GM18951 (cell line): Measurements from ENCODE around the gene SPOCK1.

Source experiments
- POLR2A ChIP-seq: IDR thresholded peaks from 4 replicates; pipeline ENCODE4 v1.6.1; 2011; ENCODE audit warnings: mild to moderate bottlenecking; ENCODE audit not compliant: insufficient read length, insufficient read depth; ENCODE audit errors: extremely low read depth
- in situ Hi-C: fragments of 300-500 bp; cut with MboI; formaldehyde crosslinking; loops from one replicate; pipeline ENCODE4 v1.12.0; 2022; ENCODE audit warnings: low sequenced_read_pairs, mixed read lengths, inconsistent platforms; ENCODE audit not compliant: unreplicated experiment

SPOCK1 gene

DNA sequence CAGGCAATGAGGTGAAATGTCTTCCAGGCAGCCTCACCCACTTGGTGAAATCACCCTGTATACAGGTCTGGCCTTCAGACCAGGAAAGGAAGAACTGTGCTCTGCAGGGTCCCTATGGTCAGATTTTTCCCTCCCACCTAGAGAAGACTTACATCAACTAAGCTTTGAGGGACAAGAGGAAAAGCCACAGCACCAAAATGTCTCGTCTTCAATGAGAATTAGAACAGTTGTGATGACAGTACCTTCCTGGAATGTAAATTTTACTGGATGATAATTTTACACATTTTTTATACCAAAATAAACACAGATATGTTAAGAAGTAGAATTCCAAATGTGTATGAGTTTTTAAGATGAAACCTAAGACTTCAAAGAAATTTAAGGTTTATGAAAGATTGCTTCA, 283.9 kb downstream of the SPOCK1 start:
- TF ChIP-seq POLR2A: no peak
- in situ Hi-C loops: no loop called here

DNA sequence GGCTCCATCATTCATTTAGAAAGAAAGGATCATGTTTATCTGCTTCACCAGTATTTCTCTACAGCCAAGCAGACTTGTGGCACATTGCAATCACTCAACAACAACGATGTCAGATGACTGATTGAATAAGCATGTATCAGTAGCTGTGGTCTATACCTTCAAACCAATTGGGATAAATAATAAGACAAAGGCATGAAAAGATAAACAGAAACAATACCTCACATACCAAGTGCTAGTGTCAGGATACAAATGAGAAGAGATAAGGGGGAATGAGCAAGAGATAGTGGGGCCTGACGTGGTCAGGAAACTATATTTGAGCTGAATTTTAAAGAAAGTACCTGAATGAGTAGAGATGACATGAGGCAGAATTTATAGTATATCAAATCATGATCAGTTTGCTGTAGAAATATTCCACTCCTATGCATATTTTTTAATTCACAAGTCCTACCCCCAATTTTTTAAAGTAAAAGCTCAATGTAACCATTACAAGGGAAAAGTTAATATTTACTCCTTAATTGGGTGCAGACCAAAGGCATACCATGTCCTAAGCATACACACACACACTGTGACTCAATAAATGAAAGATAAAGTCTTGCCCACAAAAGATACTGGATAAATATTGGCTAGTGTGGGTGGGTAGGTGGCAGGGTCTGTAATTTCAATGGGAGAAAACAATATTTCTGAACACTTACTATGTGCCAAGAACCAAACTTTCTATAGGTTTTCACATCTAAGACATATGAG, 284.5 kb downstream of the SPOCK1 start:
- no peak for TF ChIP-seq POLR2A
- in situ Hi-C loops: no loop called here

DNA sequence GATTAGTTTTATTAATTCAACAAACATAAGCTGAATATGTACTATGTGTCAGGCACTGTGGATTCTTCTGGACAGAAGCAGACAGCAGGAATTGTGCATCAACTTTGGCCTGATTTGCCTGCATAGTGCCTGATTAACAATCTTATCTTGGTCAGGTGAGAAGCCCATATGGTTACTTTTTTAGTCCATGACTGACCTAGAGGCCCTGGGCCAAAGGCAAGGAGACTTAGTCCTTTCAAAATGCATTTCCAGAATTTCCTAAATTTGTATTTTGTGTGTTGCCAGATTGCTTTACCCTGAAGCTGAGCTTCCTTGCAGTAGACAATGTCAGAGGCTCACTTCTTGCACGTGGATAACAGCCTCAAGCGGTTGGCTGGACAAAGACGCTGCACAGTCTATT, 286.7 kb downstream of the SPOCK1 start:
- TF ChIP-seq POLR2A: no peak
- in situ Hi-C loops: no loop called here

DNA sequence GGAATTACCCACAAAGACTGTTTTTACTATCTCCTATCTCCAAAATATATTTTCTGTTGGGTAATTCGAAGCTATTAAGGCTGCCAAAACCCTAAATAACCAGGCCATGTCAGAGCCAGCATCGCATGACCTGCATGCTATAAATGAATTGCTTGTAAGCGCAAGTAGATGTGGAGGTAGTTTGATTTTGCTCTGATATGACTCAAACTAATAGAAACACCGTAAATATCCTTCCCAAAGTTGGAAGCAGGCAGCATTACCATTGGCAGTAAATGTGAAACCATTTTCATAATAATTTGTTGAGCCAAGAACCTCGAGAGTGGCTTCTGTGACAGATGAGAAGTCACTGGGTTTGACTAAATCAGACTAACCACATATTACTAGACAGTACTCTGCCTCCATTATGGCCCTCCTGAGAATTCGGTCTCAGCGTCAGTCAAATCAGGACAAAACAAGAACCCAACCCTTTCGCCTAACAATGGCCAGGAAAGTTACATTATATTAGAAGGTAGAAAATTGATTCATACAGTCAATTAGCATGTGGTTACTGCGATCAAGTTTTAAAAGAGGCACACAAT, 289.8 kb downstream of the SPOCK1 start:
- in situ Hi-C loops: no loop called here
- TF ChIP-seq POLR2A: no peak

DNA sequence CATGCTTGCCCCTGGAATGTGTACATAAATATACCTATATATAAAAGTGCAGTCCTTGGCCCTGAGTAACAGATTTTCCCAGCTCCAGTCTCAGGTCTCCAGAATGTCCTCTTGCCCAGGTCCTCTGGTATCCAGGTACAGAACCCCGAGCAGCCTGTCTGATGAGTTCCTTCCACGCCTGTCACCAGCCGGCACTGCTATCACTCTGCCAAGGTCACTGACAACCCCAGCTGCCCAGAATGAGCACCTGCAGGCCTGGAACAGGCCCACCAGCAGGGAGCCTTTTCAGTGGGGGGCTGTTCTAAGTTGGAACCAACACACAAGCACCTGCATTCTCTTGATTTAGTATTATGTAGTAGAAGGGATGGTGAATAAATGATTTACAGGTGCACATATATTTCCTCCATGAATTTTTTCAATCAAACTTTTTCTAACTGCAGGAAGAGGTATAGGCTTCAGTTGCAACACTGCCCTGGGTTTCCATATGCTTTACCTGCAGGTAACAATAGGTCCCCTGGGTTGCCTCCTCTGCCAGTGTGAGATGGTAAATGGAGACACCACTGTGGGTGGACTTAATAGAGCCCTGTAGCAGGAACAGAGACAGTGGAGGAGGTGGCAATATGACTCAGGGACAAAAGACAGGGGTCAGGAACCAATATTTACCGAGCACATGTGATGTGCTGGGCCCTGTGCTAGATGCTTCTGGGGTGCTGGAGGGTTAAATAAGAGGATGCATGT, 291.9 kb downstream of the SPOCK1 start:
- no peak for TF ChIP-seq POLR2A
- in situ Hi-C loops: no loop called here

DNA sequence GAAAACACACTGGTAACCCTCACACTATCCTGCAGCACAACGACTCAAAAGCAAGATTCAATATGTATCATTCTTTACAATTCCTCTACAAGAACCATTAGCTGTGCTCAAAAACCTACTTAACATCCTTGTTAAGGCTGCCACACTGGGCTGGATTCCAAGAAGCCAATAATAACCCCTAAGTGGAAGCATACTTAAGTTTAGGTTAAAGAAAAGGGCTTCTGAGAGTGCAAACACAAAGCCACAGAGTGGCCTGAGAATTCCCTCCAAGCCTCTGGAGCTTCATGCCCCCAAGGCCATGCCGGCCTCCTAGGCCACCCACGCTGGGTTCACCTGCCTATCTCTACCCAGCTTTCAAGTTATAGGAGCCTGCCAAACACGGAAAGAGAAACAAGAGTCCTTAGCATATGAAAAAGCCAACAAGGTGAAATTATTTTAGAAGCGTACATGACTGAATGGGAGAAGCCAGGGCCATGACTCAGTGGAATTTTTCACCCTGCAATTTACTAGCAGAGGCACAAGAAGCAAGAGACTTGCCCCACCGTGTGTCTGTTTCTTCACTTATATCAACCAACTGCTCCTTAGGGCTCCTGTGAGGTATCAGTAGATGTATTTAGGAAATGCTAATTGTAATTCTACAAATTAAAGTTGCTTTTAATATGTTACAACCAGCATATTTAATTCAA, 293.0 kb downstream of the SPOCK1 start:
- in situ Hi-C loops: no loop called here

DNA sequence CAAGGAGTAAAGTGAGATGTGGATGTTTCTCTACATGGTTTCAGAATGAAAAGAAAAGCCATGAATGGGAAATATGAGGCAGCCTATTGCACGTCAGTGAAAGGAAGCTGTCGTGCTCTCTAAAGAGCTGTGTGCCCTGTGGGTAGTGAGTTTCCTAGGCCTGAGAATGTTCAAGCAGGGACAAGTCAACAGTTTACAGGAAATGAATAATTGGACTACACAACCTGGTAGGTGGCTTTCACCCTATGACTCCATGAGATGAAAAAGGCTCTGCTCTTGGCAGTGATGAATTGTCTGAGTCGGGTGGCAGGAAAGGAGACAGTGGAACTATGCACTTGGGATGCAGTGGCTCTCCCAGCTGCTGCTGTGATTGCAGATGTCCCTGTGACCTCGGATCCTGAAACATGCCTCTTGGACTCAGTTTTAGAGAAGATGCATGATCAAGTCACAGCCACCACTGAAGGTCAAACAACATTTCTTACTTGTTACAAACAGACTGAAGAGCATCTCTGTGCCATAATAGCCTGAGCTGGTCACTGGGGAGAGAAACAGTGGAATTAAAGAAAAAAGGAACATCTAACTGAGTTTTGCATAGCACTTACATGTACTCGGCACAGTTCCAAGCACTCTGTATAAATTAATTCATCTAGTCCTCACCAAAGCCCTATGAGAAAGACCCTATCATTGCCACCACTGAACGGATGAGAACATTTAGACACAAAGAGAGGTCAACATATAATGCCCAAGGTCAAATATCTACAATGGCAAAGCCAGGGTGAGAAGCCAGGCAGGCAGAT, 293.7 kb downstream of the SPOCK1 start:
- TF ChIP-seq POLR2A: no peak
- in situ Hi-C loops: no loop called here

More for the DNA sequence above, 293.0 kb downstream of the SPOCK1 start:
- no peak for TF ChIP-seq POLR2A

DNA sequence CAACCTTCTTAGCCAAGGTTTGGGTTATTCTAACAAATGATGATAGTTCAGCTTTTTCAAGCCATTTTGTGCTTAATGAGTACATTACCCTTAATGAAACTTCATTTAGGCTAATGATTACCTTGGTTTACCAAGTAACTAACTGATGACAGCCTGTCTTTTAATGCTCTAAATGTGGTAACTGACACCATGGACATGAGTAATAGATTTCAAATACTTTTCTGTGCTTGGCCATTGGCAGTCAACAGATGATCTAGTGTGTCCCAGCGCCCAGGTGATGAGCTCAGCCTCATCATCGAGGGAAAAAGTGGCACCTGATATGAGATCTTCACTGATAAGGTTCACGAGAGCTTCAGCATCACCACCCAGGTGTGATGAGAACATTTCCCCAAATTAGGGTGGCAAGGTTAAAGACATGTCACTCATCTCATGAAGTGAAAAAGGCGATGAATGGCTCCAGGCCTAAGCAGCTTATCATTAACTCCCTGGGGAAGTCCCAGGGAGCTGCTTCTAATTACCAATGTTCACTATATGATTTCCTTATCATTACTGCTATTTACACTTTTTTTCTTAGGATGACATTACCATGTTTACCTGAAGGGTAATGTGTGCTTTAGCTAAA, 296.0 kb downstream of the SPOCK1 start:
- TF ChIP-seq POLR2A: no peak
- in situ Hi-C loops: no loop called here

DNA sequence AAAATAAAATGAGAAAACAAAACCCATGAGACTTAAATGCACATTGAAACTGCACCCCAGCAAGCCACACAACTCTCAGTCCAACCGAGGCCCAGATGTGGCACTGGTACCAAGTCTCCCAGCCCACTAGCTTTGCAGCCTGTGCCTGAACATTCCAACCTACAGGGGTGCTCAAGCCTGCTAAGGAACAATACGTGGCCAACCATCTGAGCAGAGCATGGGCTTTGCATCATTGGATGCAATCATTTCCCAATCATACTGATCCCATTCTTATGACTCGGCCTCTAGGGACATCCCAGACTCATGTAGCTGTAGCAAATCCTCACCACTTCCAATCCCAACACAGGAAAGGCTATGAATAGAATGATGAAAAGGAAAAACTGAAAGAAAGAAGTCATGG, 297.2 kb downstream of the SPOCK1 start:
- in situ Hi-C loops: no loop called here
- TF ChIP-seq POLR2A: no peak

DNA sequence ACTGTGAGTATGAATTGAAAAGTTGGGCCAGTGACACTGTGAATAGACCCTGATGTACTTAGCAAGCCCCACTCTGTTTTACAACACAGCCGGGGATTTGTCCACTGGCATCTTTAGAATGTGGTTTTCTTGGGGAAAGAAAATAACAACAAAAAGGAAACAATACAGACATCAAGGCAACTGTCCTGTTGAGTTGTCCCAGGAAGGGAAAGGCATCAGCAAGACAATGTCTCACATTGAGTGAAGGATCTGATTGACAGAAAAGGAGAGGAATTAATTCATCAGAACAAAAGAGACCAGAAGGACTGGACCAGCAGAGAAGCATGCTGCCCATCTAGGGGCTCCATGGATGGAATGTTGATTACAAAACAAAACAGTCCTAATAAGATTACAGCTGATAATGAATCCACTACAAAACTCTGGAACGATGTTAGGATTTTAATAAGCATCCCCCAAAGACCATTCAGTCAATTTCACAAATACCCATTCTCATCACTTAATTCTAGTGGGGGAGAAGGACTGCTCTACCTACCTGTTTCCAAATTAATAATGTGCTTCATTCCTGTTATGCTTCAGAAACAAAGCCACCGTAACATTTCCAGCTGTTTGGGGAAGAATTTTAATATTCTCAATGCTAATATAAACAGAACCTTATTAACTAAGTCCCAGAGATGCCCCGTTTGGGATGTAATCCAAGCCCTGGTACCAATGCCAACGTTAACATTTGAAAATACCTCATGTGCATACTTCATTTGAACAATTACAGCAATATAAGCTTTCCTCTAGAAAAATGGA, 298.0 kb downstream of the SPOCK1 start:
- TF ChIP-seq POLR2A: no peak
- in situ Hi-C loops: no loop called here

DNA sequence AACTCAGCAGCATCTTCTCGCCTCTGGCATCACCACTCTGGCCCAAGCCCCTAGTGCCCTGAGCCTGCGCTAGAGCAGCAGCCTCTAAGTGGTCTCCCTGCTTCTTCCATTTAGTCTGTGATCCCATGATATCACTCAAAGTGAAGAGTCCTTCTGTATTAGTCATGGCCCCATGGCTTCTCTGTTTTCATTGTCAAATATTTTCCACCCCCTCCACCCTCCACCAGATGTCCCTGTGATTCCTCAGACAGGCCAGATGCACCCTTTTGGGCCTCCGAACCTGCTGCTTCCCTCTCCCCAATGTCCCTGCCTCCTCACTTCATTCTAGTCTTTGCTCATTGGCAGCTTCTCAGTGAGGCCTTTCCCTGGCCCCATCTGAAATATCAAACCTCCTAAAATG, 299.2 kb downstream of the SPOCK1 start:
- in situ Hi-C loops: no loop called here
- TF ChIP-seq POLR2A: no peak
